Liver (tissue), 9 donors: ENCODE measurements around the gene MRPS18A. TPM values are rescaled to one million over a fixed set of nuclear protein-coding genes. Genes with fewer than 3 reads are reported as not detected.

Source experiments
- DNase-seq: peaks from one replicate; pipeline ENCODE4 v3.0.0-alpha.2; 2017; ENCODE audit warnings: low spot score
- H3K27ac ChIP-seq, 2 donors: one replicate each; pipeline ENCODE4 v1.7.0; 2013; ENCODE audit warnings: inconsistent platforms in 2 of 2, low read length in 2 of 2, control low read depth in 1 of 2, low read depth in 1 of 2, mild to moderate bottlenecking in 1 of 2
- H3K27me3 ChIP-seq, 4 donors: one replicate each; pipeline versions ENCODE4 v1.6.1 to v1.7.0; 2013; ENCODE audit warnings: low read length in 3 of 4, inconsistent platforms in 1 of 4, mild to moderate bottlenecking in 1 of 4, moderate library complexity in 1 of 4; ENCODE audit not compliant: control insufficient read depth in 4 of 4, insufficient read depth in 4 of 4
- H3K36me3 ChIP-seq, 4 donors: one replicate each; pipeline versions ENCODE4 v1.6.1 to v1.7.0; 2013; ENCODE audit warnings: low read length in 3 of 4, mild to moderate bottlenecking in 3 of 4, low read depth in 1 of 4, moderate library complexity in 1 of 4; ENCODE audit not compliant: control insufficient read depth in 4 of 4, insufficient read depth in 3 of 4
- H3K4me1 ChIP-seq, 4 donors: one replicate each; pipeline versions ENCODE4 v1.6.1 to v1.7.0; 2013; ENCODE audit warnings: low read length in 3 of 4, mild to moderate bottlenecking in 3 of 4, moderate library complexity in 1 of 4; ENCODE audit not compliant: control insufficient read depth in 4 of 4, insufficient read depth in 4 of 4
- H3K4me3 ChIP-seq, 3 donors: one replicate each; pipeline versions ENCODE4 v1.6.1 to v1.7.0; 2013; ENCODE audit warnings: low read length in 3 of 3, control low read depth in 1 of 3, low read depth in 1 of 3, mild to moderate bottlenecking in 1 of 3
- H3K9ac ChIP-seq, 2 donors: one replicate each; pipeline ENCODE4 v1.7.0; 2013; ENCODE audit warnings: low read length in 2 of 2, mild to moderate bottlenecking in 2 of 2, moderate library complexity in 2 of 2, control low read depth in 1 of 2, low read depth in 1 of 2
- H3K9me3 ChIP-seq, 4 donors: one replicate each; pipeline versions ENCODE4 v1.6.1 to v1.7.0; 2013; ENCODE audit warnings: low read length in 3 of 4; ENCODE audit not compliant: control insufficient read depth in 4 of 4
- FOXA2 ChIP-seq: IDR thresholded peaks from 2 replicates; pipeline ENCODE4 v1.6.1; 2016; ENCODE audit warnings: antibody characterized with exemption
- JUND ChIP-seq, 2 donors: IDR thresholded peaks; 2 replicates each; pipeline ENCODE4 v1.6.1; 2016; ENCODE audit warnings: antibody characterized with exemption in 2 of 2
- NR2F2 ChIP-seq: IDR thresholded peaks from 2 replicates; pipeline ENCODE4 v1.6.1; 2016; ENCODE audit warnings: antibody characterized with exemption
- RXRA ChIP-seq, 2 donors: IDR thresholded peaks; 2 replicates each; pipeline ENCODE4 v1.6.1; 2017 to 2018; ENCODE audit warnings: antibody characterized with exemption in 2 of 2, mild to moderate bottlenecking in 1 of 2
- SP1 ChIP-seq: IDR thresholded peaks from 2 replicates; pipeline ENCODE4 v1.6.1; 2018; ENCODE audit warnings: antibody characterized with exemption, mild to moderate bottlenecking
- YY1 ChIP-seq: IDR thresholded peaks from 2 replicates; pipeline ENCODE4 v1.6.1; 2016; ENCODE audit warnings: antibody characterized with exemption, mild to moderate bottlenecking
- ZBTB33 ChIP-seq: IDR thresholded peaks from 2 replicates; pipeline ENCODE4 v1.6.1; 2016; ENCODE audit warnings: antibody characterized with exemption
- WGBS: extraction: QIAGEN DNeasy Blood & Tissue Kit; methylation state at CpG from one replicate; pipeline ENCODE4 v1.1.7; 2013; 5-methylcytosine and 5-hydroxymethylcytosine counted together
- polyA plus RNA-seq, 2 donors: library from polyadenylated mRNA; stranded (reverse) in 1 of 2; unstranded in 1 of 2; fragments of 200-250 nt in 1 of 2; fragments of >200 nt in 1 of 2; fragmentation: Nextera tagmentation in 1 of 2; extraction: Ambion mirVana in 1 of 2; gene quantifications; one replicate each; pipeline versions ENCODE4 v1.2.1 to v1.2.3, GENCODE V29; 2013 to 2015
- total RNA-seq, 2 donors: library from RNA; depleted of rRNA; stranded (reverse); fragments of >200 nt; gene quantifications; one replicate each; pipeline ENCODE4 v1.2.3, GENCODE V29; 2014
- donor health status: healthy.
- donor health status: healthy.
- donor health status: healthy.
- donor health status: healthy.
- donor health status: healthy.

MRPS18A gene
- total and polyA plus RNA-seq, 4 donors, result 21.5 to 50.5 (median 35.0) TPM

GRCh38 chr6:43695215-43695966 lies 7.8 kb upstream of the MRPS18A start:
- Histone ChIP-seq H3K9ac (no peak overlapping the region), H3K4me1 (peaks cover 0 to 8% (median 4%) of the 10 kb centered on the region in 4 donors), H3K9me3 (no peaks in the 10 kb centered on the region), H3K36me3 (no peaks in the 10 kb centered on the region), H3K4me3 (no peak overlapping the region), H3K27me3 (no peaks in the 10 kb centered on the region), H3K27ac (peak overlapping the region in 1 of 2 donors; percentile 20)
- DNase-seq, result no peak
- 84% methylated on average over 9 of the region's 9 CpGs for WGBS
- TF ChIP-seq JUND (IDR thresholded peaks at IDR 0.05) (no peak), SP1 (peak; percentile 15)

DNA sequence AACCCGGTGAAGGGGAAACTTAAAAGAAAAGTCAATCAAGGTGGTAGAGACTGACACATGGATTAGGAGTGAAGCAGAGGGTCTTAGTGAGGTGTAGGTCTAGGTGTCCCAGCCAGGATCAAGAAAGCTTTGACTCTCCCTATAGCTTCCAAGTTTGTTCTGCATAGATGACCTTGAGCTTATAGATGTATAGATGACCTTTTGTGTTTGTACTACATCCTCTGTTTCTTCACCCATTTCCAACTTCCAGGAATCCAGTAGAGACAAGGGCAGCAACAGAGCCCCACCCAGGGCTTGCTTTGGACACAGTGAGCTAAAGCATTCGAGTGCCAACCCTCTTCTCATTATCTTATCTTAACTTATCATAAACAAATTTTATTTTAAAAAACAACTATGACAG lies 1.8 kb upstream of the MRPS18A start:
- no peak overlapping the region for H3K9ac ChIP-seq
- peaks cover 0 to 21% (median 18%) of the 10 kb centered on the region in 4 donors for H3K4me1 ChIP-seq
- DNase-seq, result no peak
- H3K4me3 ChIP-seq, result no peak overlapping the region
- no peaks in the 10 kb centered on the region for H3K9me3 ChIP-seq
- 81% methylated on average over 2 of the region's 2 CpGs for WGBS
- TF ChIP-seq NR2F2 (no peak), YY1 (no peak), FOXA2 (no peak), RXRA (IDR thresholded peaks at IDR 0.05) (no peak), SP1 (no peak), ZBTB33 (no peak)
- H3K36me3 ChIP-seq, result no peaks in the 10 kb centered on the region
- H3K27ac ChIP-seq, result no peak overlapping the region
- no peaks in the 10 kb centered on the region for H3K27me3 ChIP-seq

GRCh38 chr6:43687079-43687436 lies 533 bp downstream of the MRPS18A start:
- Histone ChIP-seq H3K4me3 (peak overlapping the region; percentile 68 to 99 (median 98)), H3K36me3 (peaks cover 0 to 4% (median 1%) of the 10 kb centered on the region in 4 donors), H3K27ac (peak overlapping the region; percentile 14), H3K27me3 (no peaks in the 10 kb centered on the region), H3K9ac (peak overlapping the region; percentile 60 to 97), H3K9me3 (no peaks in the 10 kb centered on the region), H3K4me1 (peaks cover 0 to 21% (median 18%) of the 10 kb centered on the region in 4 donors)
- WGBS, result 9% methylated on average over 10 of the region's 10 CpGs
- no peak for TF ChIP-seq SP1
- DNase-seq, result no peak

DNA sequence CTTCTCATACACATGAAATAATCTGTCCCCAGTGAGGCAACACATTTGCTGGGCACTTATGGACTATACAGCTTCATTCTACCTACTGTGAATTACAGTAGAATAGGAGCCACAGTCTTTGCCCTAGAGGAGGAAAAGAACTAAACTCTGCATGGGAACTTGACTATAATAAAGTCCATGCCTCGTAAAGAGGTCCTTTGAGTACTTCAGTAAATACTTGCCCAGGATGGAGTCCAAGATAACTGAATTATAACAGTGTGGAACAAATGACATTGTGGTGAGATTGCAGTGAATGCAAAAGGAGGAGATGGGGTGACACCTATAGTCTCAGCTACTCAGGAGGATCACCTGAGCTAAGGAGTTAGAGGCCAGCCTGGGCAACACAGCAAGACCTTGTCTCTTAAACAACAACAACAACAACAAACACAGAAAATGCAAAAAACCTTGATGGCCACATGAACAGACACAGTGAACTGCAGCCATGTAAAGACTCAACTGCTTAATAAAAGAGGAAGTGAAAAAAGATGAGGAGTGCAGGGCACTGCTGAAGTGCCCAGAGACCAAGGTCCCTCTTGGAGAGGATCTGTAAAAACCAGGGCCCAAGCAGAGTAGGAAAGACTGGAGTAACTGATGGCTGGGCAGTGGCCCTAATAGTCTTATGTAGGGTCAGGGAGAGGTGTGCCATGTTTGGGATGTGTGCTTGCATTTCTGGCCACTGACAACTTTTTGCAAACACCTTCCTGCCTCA lies 3.7 kb downstream of the MRPS18A start:
- Histone ChIP-seq H3K27ac (no peak overlapping the region), H3K4me3 (no peak overlapping the region), H3K9me3 (no peaks in the 10 kb centered on the region), H3K36me3 (peaks cover 0 to 17% (median 4%) of the 10 kb centered on the region in 4 donors), H3K4me1 (peaks cover 0 to 21% (median 18%) of the 10 kb centered on the region in 4 donors), H3K27me3 (no peaks in the 10 kb centered on the region), H3K9ac (no peak overlapping the region)
- no peak for DNase-seq
- TF ChIP-seq JUND (IDR thresholded peaks at IDR 0.05) (no peak), NR2F2 (no peak)
- WGBS, result 87% methylated on average over 1 of the region's 1 CpG
